Subcutaneous abdominal adipose tissue (tissue), 5 donors: ENCODE measurements around the gene LGALS8.

Experiments used
- H3K27ac ChIP-seq: one replicate; pipeline ENCODE4 v1.7.0; 2013; ENCODE audit warnings: low read depth, mild to moderate bottlenecking, inconsistent platforms, low read length, moderate library complexity
- H3K27me3 ChIP-seq, 5 donors: one replicate each; pipeline ENCODE4 v1.7.0; 2013; ENCODE audit warnings: low read length in 5 of 5, inconsistent platforms in 1 of 5; ENCODE audit not compliant: control insufficient read depth in 5 of 5, insufficient read depth in 4 of 5
- H3K36me3 ChIP-seq, 5 donors: one replicate each; pipeline ENCODE4 v1.7.0; 2013; ENCODE audit warnings: low read length in 5 of 5; ENCODE audit not compliant: control insufficient read depth in 5 of 5, insufficient read depth in 5 of 5
- H3K4me1 ChIP-seq, 5 donors: one replicate each; pipeline ENCODE4 v1.7.0; 2013; ENCODE audit warnings: low read length in 5 of 5, mild to moderate bottlenecking in 3 of 5, moderate library complexity in 1 of 5; ENCODE audit not compliant: control insufficient read depth in 5 of 5, insufficient read depth in 5 of 5
- H3K4me3 ChIP-seq, 5 donors: one replicate each; pipeline ENCODE4 v1.7.0; 2013; ENCODE audit warnings: low read length in 5 of 5, low read depth in 1 of 5
- H3K9ac ChIP-seq, 5 donors: one replicate each; pipeline ENCODE4 v1.7.0; 2013; ENCODE audit warnings: low read length in 5 of 5, mild to moderate bottlenecking in 4 of 5, moderate library complexity in 3 of 5
- H3K9me3 ChIP-seq, 5 donors: one replicate each; pipeline ENCODE4 v1.7.0; 2013; ENCODE audit warnings: low read length in 5 of 5; ENCODE audit not compliant: control insufficient read depth in 5 of 5
- donor health status: healthy.
- donor health status: healthy.
- donor health status: healthy.
- donor health status: healthy.
- donor health status: healthy.

Gene LGALS8

DNA sequence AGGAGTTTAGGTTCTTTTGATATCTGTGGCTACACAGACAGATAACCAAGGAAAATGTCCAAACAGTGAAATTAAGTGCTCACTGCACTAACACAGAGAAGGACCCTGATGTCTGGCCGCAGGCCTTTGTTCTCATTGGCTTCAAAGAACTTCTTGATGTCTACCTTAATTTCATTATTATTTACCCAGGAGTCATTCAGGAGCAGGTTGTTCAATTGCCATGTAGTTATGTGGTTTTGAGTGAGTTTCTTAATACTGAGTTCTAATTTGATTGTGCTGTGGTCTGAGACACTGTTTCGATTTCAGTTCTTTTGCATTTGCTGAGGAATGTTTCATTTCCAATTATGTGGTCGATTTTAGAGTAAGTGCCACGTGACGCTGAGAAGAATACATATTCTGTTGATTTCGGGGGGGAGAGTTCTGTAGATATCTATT, 15.2 kb upstream of the LGALS8 start:
- no peak overlapping the region for H3K27ac ChIP-seq
- H3K9ac ChIP-seq, result no peak overlapping the region
- H3K4me3 ChIP-seq, result no peak overlapping the region
- no peaks in the 10 kb centered on the region for H3K27me3 ChIP-seq
- H3K9me3 ChIP-seq, result no peaks in the 10 kb centered on the region
- H3K36me3 ChIP-seq, result no peaks in the 10 kb centered on the region
- H3K4me1 ChIP-seq, result peaks cover 0 to 6% (median under 1%) of the 10 kb centered on the region in 5 donors

DNA sequence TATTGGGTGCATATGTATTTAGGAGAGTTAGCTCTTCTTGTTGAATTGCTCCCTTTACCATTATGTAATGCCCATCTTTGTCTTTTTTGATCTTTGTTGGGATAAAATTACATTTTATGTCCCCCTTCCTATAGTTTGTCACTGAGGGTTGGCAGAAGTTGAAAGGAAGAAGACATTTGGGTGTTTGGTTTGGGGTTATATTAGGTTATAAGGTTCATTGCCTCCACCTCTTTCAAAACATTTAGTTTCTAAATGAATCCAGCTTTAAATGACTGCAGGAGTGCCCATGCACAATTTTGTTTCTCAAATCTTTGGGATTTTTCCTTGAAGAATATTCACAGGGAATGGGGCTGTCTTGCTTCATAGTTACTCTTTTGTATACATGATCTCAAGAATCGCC, 14.6 kb upstream of the LGALS8 start:
- Histone ChIP-seq H3K36me3 (no peaks in the 10 kb centered on the region), H3K27me3 (no peaks in the 10 kb centered on the region), H3K27ac (no peak overlapping the region), H3K4me1 (peaks cover 0 to 6% (median 0%) of the 10 kb centered on the region in 5 donors), H3K9ac (no peak overlapping the region), H3K9me3 (no peaks in the 10 kb centered on the region), H3K4me3 (no peak overlapping the region)

DNA sequence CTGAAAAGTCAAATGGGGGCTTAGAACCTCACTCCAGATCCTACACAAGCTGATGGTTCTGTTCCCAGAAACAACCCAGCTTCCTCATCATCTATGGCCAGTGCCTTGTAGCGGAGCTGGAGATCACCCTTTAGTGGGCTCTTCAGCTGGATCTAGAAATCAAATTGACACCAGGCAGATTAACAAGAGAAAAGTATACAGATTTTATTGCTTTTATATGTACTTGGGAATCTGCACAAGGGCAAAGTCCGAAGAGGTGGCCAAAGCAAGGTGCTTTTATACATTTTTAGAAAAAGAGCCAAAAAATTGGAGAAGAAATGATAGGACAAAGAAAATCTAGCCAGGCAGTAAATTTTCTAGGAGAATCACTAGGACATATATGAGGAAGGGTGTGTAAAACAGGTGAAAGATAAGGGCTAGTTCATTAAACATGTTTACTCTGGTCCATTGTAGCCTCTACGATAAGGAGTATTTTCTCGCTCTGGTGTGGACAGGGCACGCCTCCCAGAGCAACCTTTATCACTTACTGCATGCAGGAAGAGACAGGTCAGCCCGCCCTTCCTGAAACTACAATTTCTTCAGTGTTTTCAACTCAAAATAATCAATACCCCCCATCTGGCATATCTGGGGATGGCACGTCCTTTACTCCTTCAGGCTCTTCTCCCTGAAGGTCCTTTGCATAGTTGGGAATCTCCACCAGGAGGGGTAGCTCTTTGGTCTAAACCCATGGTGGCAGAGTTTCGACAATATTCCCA, 14.0 kb upstream of the LGALS8 start:
- H3K27me3 ChIP-seq, result no peaks in the 10 kb centered on the region
- no peak overlapping the region for H3K4me3 ChIP-seq
- H3K36me3 ChIP-seq, result no peaks in the 10 kb centered on the region
- peaks cover 0 to 6% (median 0%) of the 10 kb centered on the region in 5 donors for H3K4me1 ChIP-seq
- H3K9me3 ChIP-seq, result no peaks in the 10 kb centered on the region
- H3K27ac ChIP-seq, result no peak overlapping the region
- no peak overlapping the region for H3K9ac ChIP-seq

DNA sequence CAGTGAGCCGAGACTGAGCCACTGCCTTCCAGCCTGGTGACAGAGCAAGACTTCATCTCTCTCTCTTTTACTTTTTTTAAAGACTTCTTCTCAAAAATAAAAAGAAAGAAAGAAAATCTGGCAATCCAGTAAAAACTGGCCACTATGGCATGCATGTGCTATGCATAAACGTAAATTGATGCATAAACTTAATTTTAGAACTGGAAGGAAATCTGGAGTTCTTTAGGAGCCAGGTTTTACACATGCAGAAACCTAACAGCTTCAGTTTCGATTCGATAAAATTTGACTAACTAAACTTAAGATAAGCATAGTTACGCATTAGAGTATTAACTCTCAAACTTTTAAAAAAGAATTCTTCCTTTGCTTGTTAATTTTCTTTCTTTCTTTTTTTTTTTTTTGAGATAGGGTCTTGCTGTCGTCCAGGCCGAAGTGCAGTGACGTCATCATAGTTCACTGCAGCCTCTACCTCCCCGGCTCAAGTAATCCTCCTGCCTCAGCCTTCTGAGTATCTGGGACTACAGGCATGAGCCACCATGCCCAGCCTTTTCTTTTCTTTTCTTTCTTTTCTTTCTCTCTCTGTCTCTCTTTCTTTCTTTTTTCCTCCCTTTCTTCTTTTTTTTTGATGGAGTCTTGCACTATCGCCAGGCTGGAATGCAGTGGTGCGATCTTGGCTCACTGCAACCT, 11.9 kb upstream of the LGALS8 start:
- no peak overlapping the region for H3K27ac ChIP-seq
- no peaks in the 10 kb centered on the region for H3K36me3 ChIP-seq
- no peaks in the 10 kb centered on the region for H3K9me3 ChIP-seq
- no peak overlapping the region for H3K9ac ChIP-seq
- no peak overlapping the region for H3K4me3 ChIP-seq
- H3K4me1 ChIP-seq, result peaks cover 0 to 6% (median 0%) of the 10 kb centered on the region in 5 donors
- H3K27me3 ChIP-seq, result no peaks in the 10 kb centered on the region

DNA sequence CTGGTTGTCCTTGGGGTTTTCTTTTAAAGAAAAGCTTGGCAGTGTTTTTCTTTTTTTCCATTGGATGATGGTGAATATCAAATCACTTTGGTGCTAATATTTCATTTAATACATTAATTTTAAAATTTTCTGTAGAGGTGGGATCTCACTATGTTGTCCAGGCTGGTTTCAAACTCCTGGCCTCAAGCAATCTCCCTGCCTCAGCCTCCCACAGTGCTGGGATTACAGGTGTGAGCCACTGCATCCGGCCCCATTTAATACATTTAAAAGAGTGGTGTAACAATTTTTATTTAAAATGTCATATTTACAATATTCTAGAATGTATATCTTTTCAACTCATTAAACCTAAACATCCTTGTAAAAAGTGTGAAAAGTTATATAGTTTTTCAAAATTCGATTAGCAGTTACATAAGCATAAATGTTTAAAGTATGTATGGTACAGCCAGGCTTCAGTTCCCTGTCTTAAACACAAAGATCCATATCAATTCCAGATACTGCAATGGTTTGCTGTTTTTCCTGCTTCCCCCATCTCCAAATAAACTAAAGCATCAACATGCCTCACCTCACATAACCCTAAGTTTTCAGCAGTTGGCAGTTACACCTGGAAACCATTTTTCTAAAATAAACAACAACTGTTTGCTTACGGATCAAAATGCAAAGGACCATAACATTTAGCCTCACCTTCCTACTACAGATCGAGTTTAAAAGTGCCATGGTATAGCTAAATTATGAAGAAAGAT, 8.9 kb upstream of the LGALS8 start:
- no peaks in the 10 kb centered on the region for H3K36me3 ChIP-seq
- H3K9ac ChIP-seq, result no peak overlapping the region
- H3K27me3 ChIP-seq, result no peaks in the 10 kb centered on the region
- no peak overlapping the region for H3K27ac ChIP-seq
- no peaks in the 10 kb centered on the region for H3K9me3 ChIP-seq
- no peaks in the 10 kb centered on the region for H3K4me1 ChIP-seq
- H3K4me3 ChIP-seq, result no peak overlapping the region

DNA sequence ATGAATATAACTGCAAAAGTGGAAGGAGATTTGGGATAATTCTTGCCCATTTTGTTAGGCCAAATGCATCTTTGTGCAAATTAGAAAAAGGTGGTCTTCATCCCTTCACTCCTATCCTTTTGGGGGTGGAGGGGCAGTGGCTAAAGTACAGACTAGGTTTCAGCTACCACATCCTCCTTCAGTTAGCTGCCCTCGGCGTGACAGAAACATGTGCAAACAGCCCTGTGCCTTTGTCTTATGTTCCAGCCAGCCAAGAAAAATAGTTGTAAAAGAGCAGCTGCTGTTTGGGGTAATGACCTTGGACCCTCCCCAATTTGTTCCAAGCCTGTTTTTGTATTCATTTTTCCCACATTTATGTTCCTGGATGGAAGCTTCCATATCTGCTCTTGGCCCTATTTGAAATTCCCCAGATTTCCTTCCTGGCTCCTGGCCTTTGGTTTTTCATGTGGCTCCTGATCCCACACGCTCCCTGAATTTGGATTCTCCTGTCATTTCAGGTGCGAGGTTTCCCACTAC, 8.3 kb upstream of the LGALS8 start:
- H3K4me1 ChIP-seq, result peaks cover 0 to 5% (median 1%) of the 10 kb centered on the region in 5 donors
- H3K36me3 ChIP-seq, result no peaks in the 10 kb centered on the region
- no peaks in the 10 kb centered on the region for H3K27me3 ChIP-seq
- H3K9ac ChIP-seq, result no peak overlapping the region
- H3K4me3 ChIP-seq, result no peak overlapping the region
- H3K9me3 ChIP-seq, result no peaks in the 10 kb centered on the region
- H3K27ac ChIP-seq, result no peak overlapping the region

DNA sequence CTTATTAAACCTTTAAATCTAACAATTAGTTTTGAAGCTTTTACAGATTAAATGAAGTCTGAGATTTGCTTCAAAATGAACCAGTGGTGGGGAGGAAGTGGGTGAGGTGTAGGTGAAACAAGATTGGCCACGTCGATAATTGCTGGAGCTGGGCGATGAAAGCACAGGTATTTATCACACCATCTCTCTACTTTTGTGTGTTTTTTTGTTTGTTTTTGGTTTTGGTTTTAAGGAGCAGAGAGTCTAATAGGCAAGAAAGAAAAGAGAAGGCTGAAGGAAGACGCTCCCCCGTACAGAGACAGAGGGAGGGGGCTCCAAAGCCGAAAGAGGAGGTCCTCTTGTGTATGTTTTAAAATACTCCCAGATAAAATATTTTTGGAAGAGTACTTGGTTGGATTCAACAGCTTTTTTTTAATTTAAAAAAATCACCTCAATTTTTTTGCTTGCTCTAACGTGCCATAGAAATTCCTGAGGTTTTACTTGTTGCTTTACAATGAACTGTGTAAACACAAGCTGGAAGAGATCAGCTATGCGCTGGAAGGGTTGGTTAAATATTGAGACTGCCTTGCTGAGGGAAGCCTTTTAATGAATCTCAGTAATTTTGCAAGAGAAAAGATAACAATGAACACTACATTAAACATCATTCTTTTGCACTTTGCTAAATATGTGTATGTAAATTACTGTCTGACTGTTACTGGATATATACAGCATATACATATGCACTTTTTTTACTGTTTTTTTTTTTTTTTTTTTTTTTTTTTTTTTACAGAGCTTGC, 6.7 kb upstream of the LGALS8 start:
- Histone ChIP-seq H3K4me3 (no peak overlapping the region), H3K27me3 (no peaks in the 10 kb centered on the region), H3K9ac (no peak overlapping the region), H3K36me3 (no peaks in the 10 kb centered on the region), H3K27ac (no peak overlapping the region), H3K9me3 (no peaks in the 10 kb centered on the region), H3K4me1 (peaks cover 0 to 9% (median 2%) of the 10 kb centered on the region in 5 donors)

DNA sequence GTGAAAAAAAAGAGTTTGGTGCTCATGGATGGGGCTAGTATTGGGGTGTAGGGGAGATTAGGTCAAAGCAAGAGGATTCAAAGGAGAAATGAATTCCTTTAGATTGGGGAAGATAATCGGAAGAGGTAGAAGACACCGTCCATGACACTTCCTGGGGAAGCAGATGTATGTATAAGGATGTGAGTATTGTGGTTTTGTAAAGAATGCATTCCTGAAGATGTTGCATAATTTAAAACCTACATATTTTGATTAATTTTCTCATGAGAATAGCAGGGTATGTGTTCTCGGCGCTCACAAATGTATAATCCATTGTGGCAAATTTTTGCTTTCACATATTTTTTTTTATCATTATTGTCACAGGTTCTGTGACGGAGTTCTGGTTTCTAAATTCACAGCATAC, 5.5 kb upstream of the LGALS8 start:
- no peaks in the 10 kb centered on the region for H3K9me3 ChIP-seq
- H3K27me3 ChIP-seq, result no peaks in the 10 kb centered on the region
- peaks cover 2 to 17% (median 7%) of the 10 kb centered on the region in 5 donors for H3K4me1 ChIP-seq
- H3K36me3 ChIP-seq, result no peaks in the 10 kb centered on the region
- H3K4me3 ChIP-seq, result no peak overlapping the region
- H3K9ac ChIP-seq, result no peak overlapping the region
- H3K27ac ChIP-seq, result no peak overlapping the region

DNA sequence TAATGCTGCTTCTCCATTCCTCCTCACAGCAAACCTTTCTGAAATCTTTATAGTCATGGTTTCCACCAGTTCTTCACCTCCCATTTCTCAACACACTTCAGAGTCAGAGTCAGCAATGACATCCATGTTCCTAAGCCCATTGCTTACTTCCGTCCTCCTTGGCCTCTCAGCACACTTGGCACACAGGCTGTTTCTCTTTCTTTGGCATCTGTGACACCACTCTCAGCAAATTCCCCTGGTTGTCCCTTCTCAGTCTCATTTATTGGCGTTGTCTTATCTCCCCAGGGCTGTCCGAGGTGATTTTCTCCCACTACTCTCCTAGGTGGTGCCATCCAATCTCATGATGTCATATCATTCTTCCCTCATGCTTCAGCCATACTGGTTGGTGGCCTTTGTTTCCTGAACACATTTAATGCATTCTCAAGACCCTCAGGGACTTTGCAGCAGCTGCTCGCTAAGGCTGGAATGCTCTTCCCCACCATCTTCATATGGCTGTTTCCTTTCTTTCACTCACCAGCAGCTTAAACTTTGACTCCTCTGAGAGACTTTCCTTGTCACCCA, 3.3 kb upstream of the LGALS8 start:
- no peak overlapping the region for H3K9ac ChIP-seq
- no peak overlapping the region for H3K4me3 ChIP-seq
- H3K4me1 ChIP-seq, result peaks cover 2 to 29% (median 14%) of the 10 kb centered on the region in 5 donors
- no peaks in the 10 kb centered on the region for H3K27me3 ChIP-seq
- H3K27ac ChIP-seq, result peak overlapping the region; percentile 99
- no peaks in the 10 kb centered on the region for H3K9me3 ChIP-seq
- no peaks in the 10 kb centered on the region for H3K36me3 ChIP-seq
